Kidney (tissue), 14 donors: ENCODE data around the gene CHL1. TPM values are rescaled to one million over a fixed set of nuclear protein-coding genes. Genes with fewer than 3 reads are reported as not detected.

Experiments
- DNase-seq, 5 donors: peaks; one replicate each; pipeline ENCODE4 v3.0.0-alpha.2; 2013 to 2020
- FAIRE-seq: peaks from 2 replicates; lab custom pipeline; 2012; peaks lifted over from hg19 to GRCh38; lab: Jason Lieb, UNC
- H3K27ac ChIP-seq, 2 donors: one replicate each; pipeline ENCODE4 v1.7.0; 2013; ENCODE audit warnings: low read depth in 2 of 2, low read length in 2 of 2, inconsistent platforms in 1 of 2
- H3K27me3 ChIP-seq: one replicate; pipeline ENCODE4 v1.7.1; 2013; ENCODE audit warnings: low read length, inconsistent platforms; ENCODE audit not compliant: control insufficient read depth, insufficient read depth
- H3K36me3 ChIP-seq, 3 donors: one replicate each; pipeline versions ENCODE4 v1.7.0 to v1.7.1; 2013; ENCODE audit warnings: low read length in 3 of 3, control low read depth in 1 of 3, inconsistent platforms in 1 of 3; ENCODE audit not compliant: insufficient read depth in 3 of 3, control insufficient read depth in 2 of 3
- H3K4me1 ChIP-seq, 3 donors: one replicate each; pipeline versions ENCODE4 v1.7.0 to v1.7.1; 2013; ENCODE audit warnings: low read length in 3 of 3, inconsistent platforms in 1 of 3, low read depth in 1 of 3; ENCODE audit not compliant: control insufficient read depth in 2 of 3, insufficient read depth in 2 of 3
- H3K4me3 ChIP-seq, 3 donors: one replicate each; pipeline versions ENCODE4 v1.7.0 to v1.8.1; 2013; ENCODE audit warnings: low read length in 3 of 3, control low read depth in 1 of 3, inconsistent platforms in 1 of 3
- H3K9ac ChIP-seq, 3 donors: one replicate each; pipeline versions ENCODE4 v1.7.0 to v1.7.1; 2013; ENCODE audit warnings: low read length in 3 of 3, control low read depth in 1 of 3, inconsistent platforms in 1 of 3
- H3K9me3 ChIP-seq, 3 donors: one replicate each; pipeline versions ENCODE4 v1.7.0 to v1.7.1; 2013; ENCODE audit warnings: low read length in 3 of 3, control low read depth in 1 of 3, inconsistent platforms in 1 of 3; ENCODE audit not compliant: control insufficient read depth in 2 of 3, insufficient read depth in 1 of 3
- intact Hi-C: fragments of 100-400 bp; cut with DNase I; formaldehyde crosslinking; loops from one replicate; pipeline ENCODE4 v1.11.1; 2022
- polyA plus RNA-seq: library from polyadenylated mRNA; stranded (reverse); fragments of 350-450 nt; fragmentation: Illumina TruSeq; extraction: RNeasy Lipid Tissue Mini Kit (QIAGEN cat#74804); gene quantifications from one replicate; pipeline ENCODE4 v1.2.3, GENCODE V29; 2014; ENCODE audit warnings: low read depth, low replicate concordance; ENCODE audit not compliant: insufficient read depth
- total RNA-seq: library from RNA; stranded (reverse); fragmentation: NEBNext Ultra II Directional; extraction: Animal tissue kit (Norgen Biotek cat#: 25700); gene quantifications from one replicate; pipeline ENCODE4 v1.2.1, GENCODE V29; 2021
- TF ChIP-seq, protein P1 (sequence below): IDR thresholded peaks from 3 replicates; pipeline ENCODE4 v1.5.1; 2012; ENCODE audit warnings: mild to moderate bottlenecking, moderate library complexity, borderline replicate concordance; ENCODE audit not compliant: insufficient read depth; ENCODE audit errors: extremely low read depth
- donor health status: control.
- donor health status: control.
- donor health status: control.
- donor health status: control.
- donor health status: control.
- donor health status: DM: yes; HTN: yes; CAD: no.
- donor health status: Normal renal cell carcinoma (clear cell type).

Gene CHL1
- total and polyA plus RNA-seq, 2 donors from 2014 or later = 10.6 to 109 TPM

DNA sequence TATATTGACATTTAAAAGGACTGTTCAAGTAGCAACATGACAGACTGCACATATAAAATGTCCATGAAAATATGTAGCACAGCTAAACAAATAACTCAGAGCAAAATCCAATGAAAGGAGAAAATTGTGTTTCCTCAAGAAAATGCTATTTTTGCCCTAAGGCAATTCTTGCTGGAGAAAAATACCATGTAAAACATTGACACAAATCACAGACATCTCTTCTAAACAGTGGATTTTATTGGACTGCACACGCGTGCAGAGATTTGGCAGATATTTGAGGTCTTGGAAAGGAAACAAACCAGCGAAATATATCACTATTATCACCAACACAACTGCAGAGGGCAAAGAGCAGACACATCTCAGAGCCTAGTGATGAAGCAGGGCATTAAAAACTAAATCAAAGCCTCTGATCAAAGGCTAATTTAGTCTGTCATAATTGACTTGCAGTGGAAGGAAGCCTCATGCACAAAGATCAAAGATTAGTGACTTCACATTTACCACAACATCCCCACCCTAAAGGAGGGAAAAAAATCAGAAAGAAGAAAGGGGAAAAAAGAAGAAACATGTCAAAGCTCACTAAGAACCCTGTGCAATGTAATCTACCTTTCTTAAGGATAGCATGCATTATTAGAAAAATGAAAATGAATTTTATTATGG, 52.4 kb downstream of the CHL1 start:
- Histone ChIP-seq H3K27ac (no peak overlapping the region), H3K27me3 (no peaks in the 10 kb centered on the region), H3K9me3 (no peaks in the 10 kb centered on the region), H3K4me1 (peaks cover 0 to 18% (median 0%) of the 10 kb centered on the region in 3 donors), H3K36me3 (no peaks in the 10 kb centered on the region), H3K9ac (no peak overlapping the region), H3K4me3 (no peak overlapping the region)
- FAIRE-seq (no peak), DNase-seq (no peak)
- intact Hi-C loops = no loop called here
- TF ChIP-seq, protein P1, sequence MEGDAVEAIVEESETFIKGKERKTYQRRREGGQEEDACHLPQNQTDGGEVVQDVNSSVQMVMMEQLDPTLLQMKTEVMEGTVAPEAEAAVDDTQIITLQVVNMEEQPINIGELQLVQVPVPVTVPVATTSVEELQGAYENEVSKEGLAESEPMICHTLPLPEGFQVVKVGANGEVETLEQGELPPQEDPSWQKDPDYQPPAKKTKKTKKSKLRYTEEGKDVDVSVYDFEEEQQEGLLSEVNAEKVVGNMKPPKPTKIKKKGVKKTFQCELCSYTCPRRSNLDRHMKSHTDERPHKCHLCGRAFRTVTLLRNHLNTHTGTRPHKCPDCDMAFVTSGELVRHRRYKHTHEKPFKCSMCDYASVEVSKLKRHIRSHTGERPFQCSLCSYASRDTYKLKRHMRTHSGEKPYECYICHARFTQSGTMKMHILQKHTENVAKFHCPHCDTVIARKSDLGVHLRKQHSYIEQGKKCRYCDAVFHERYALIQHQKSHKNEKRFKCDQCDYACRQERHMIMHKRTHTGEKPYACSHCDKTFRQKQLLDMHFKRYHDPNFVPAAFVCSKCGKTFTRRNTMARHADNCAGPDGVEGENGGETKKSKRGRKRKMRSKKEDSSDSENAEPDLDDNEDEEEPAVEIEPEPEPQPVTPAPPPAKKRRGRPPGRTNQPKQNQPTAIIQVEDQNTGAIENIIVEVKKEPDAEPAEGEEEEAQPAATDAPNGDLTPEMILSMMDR = no peak

DNA sequence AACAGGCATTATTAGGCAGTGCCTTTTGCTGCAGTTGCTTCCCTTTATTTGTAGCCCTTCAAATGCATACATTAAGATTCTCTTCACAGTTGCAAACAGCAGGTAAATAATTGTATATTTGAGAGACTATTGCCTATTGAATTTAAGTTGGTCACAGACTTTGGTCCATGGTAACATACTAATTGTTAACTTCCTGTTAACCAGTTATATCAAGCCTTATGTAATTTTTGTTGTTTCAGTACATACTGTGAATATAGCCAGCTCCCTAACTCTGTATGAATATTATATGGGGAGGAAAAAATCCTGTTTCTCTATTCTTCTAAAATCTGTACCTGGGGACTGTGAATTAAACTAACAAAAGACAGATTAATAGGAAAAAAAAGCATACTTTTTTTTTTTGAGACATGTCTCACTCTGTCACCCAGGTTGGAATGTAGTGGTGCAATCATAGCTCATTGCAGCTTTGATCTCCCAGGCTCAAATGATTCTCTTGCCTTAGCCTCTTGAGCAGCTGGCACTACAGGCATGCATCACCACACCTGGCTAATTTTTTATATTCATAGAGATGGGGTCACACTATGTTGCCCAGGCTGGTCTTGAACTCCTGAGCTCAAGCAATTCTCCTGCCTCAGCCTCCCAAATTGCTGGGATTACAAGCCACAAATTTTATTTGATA, 53.2 kb downstream of the CHL1 start:
- H3K4me3 ChIP-seq = no peak overlapping the region
- peaks cover 0 to 18% (median 0%) of the 10 kb centered on the region in 3 donors for H3K4me1 ChIP-seq
- H3K27ac ChIP-seq = no peak overlapping the region
- H3K27me3 ChIP-seq = no peaks in the 10 kb centered on the region
- H3K9ac ChIP-seq = no peak overlapping the region
- DNase-seq (peak in 1 of 5 donors; percentile 25), FAIRE-seq (no peak)
- H3K9me3 ChIP-seq = no peaks in the 10 kb centered on the region
- TF ChIP-seq, protein P1 = no peak
- H3K36me3 ChIP-seq = no peaks in the 10 kb centered on the region
- intact Hi-C loops = no loop called here

DNA sequence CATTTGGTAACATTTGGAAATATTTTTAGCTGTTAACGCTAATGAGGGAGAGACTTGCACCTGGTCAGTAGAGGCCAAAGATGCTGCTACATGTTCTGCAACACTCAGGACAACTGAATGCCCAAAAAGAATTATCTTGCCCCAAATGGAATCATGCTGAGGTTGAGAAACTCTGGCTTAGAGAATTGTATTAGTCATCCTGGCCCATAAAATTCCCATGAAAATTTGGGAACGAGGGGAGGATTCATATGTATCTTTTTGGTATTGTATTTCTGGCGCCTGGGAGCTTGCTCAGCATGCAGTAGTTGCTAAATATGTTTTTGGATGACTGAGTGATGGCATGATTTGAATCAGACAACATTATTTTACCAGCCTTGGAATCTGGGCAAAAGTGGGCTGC, 59.9 kb downstream of the CHL1 start:
- Histone ChIP-seq H3K4me1 (no peaks in the 10 kb centered on the region), H3K36me3 (no peaks in the 10 kb centered on the region), H3K27ac (no peak overlapping the region), H3K27me3 (no peaks in the 10 kb centered on the region), H3K4me3 (no peak overlapping the region), H3K9me3 (no peaks in the 10 kb centered on the region), H3K9ac (no peak overlapping the region)
- FAIRE-seq = no peak
- intact Hi-C loops = no loop called here
- no peak for DNase-seq
- TF ChIP-seq, protein P1 = no peak
